PC-3 (cell line): ENCODE results near the gene APOL2. TPM values are rescaled to one million over a fixed set of nuclear protein-coding genes. Genes with fewer than 3 reads are reported as not detected.
"Not testable (repeated sequence)": the region's sequence is repeated elsewhere in the genome, so short reads cannot be mapped to it uniquely, and the experiment has no call there.

ENCODE experiments used
- ATAC-seq: fragments of 200-7000 bp; cut with Tn5 transposase; 2 replicates; pipeline ENCODE4 v1.9.1; 2020; ENCODE audit warnings: mild to moderate bottlenecking, moderate library complexity
- BruUV-seq: library from RNA; stranded (reverse); fragments of 400-500 nt; replicated peaks from 2 replicates; lab custom pipeline; 2021; lab: Mats Ljungman, UMichigan
- CTCF ChIA-PET: fragments of 300-600 bp; sonication (Branson Sonifier 250); formaldehyde crosslinking; loops from one replicate; lab custom pipeline; 2022; ENCODE audit warnings: antibody characterized with exemption; lab: Charles Lee
- POLR2A ChIA-PET: fragments of 300-600 bp; sonication (Branson Sonifier 250); formaldehyde crosslinking; loops from one replicate; lab custom pipeline; 2022; ENCODE audit warnings: antibody characterized with exemption; ENCODE audit not compliant: unreplicated experiment; lab: Charles Lee
- DNase-seq: peaks from one replicate; pipeline ENCODE4 v3.0.0-alpha.2; 2015
- H2AFZ ChIP-seq: fragments of 300-600 bp; sonication (generic); 2 replicates; pipeline ENCODE4 v1.6.0; 2016; ENCODE audit warnings: antibody characterized with exemption, low read length
- H3F3A ChIP-seq: fragments of 300-600 bp; sonication (generic); one replicate; pipeline ENCODE4 v1.6.0; 2017; ENCODE audit warnings: antibody characterized with exemption, low read length, control low read depth, mild to moderate bottlenecking; ENCODE audit not compliant: unreplicated experiment
- H3K27ac ChIP-seq: fragments of 300-600 bp; sonication (generic); 2 replicates; pipeline ENCODE4 v1.5.1; 2016; ENCODE audit warnings: mild to moderate bottlenecking, low read length
- H3K27me3 ChIP-seq: fragments of 300-600 bp; sonication (generic); 2 replicates; pipeline ENCODE4 v1.6.1; 2016; ENCODE audit warnings: low read length, mixed read lengths
- H3K36me3 ChIP-seq: fragments of 300-600 bp; sonication (generic); 2 replicates; pipeline ENCODE4 v1.6.1; 2016; ENCODE audit warnings: low read depth, mixed run types, low read length, mixed read lengths
- H3K4me1 ChIP-seq: fragments of 300-600 bp; sonication (generic); 2 replicates; pipeline ENCODE4 v1.5.1; 2016; ENCODE audit warnings: low read length; ENCODE audit not compliant: insufficient read depth
- H3K4me2 ChIP-seq: fragments of 300-600 bp; sonication (generic); 2 replicates; pipeline ENCODE4 v1.6.0; 2016; ENCODE audit warnings: low read length
- H3K4me3 ChIP-seq: fragments of 300-600 bp; sonication (generic); 2 replicates; pipeline ENCODE4 v1.5.1; 2016; ENCODE audit warnings: mild to moderate bottlenecking, low read length, mixed read lengths
- H3K79me2 ChIP-seq: fragments of 300-600 bp; sonication (generic); 2 replicates; pipeline ENCODE4 v1.6.1; 2017; ENCODE audit warnings: low read length, mixed read lengths
- H3K9ac ChIP-seq: fragments of 300-600 bp; sonication (generic); 2 replicates; pipeline ENCODE4 v1.6.0; 2016; ENCODE audit warnings: mild to moderate bottlenecking, low read length
- H3K9me2 ChIP-seq: fragments of 300-600 bp; sonication (generic); replicated peaks from 2 replicates; pipeline ENCODE4 v1.6.1; 2016; ENCODE audit warnings: mixed run types, low read length, mixed read lengths
- H3K9me3 ChIP-seq: fragments of 300-600 bp; sonication (generic); 2 replicates; pipeline ENCODE4 v1.6.1; 2016; ENCODE audit warnings: low read length, mixed read lengths
- H4K20me1 ChIP-seq: fragments of 300-600 bp; sonication (generic); 2 replicates; pipeline ENCODE4 v1.6.1; 2016; ENCODE audit warnings: low read length, mixed read lengths
- EZH2 ChIP-seq: fragments of 300-600 bp; sonication (generic); IDR thresholded peaks from one replicate; pipeline ENCODE4 v1.6.1; 2017; ENCODE audit warnings: antibody characterized with exemption, mild to moderate bottlenecking, low read length; ENCODE audit not compliant: unreplicated experiment
- EZH2phosphoT487 ChIP-seq: fragments of 300-600 bp; sonication (generic); IDR thresholded peaks from 2 replicates; pipeline ENCODE4 v1.6.1; 2018; ENCODE audit warnings: mild to moderate bottlenecking, antibody characterized with exemption, low read length, borderline replicate concordance
- intact Hi-C: fragments of 100-400 bp; cut with micrococcal nuclease; formaldehyde crosslinking; loops from 2 replicates; pipeline ENCODE4 v1.9.0; 2023
- total RNA-seq: library from RNA; depleted of rRNA; stranded (reverse); fragments of >200 nt; gene quantifications from 2 replicates; pipeline ENCODE4 v1.2.3, GENCODE V29; 2014
- TF ChIP-seq, protein P1 (sequence below): fragments of 300-600 bp; sonication (generic); conservative IDR thresholded peaks from 2 replicates; pipeline ENCODE4 v1.5.1; 2017; ENCODE audit warnings: antibody characterized with exemption, low read depth, mild to moderate bottlenecking, low read length

The APOL2 gene
- total RNA-seq, 1 experiment from 2014 or later: 9.7 TPM

DNA sequence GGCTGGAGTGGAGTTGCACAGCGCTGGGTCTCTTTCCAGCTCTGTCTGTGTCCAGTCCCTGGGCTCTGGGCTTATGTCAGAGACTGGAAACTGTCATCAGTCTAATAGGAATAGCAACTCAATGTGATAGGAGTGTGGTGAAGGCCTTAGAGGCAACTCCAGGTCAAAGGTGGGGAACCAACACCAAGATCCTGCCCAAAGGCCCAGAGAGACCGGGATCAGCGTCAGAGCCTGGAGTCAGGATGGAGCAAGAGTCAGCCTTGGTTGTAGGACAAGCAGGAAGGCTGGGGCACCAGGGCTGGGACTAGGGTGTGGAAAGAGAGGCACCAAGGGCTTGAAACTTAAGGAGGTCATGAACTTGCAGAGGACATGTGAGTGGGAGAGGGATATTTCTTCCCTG is 23.0 kb upstream of the APOL2 start:
- H3K4me2 ChIP-seq, BruUV-seq, H2AFZ ChIP-seq, H3K9me3 ChIP-seq, H3K27ac ChIP-seq, H3K9ac ChIP-seq, DNase-seq, H3K4me1 ChIP-seq, H3F3A ChIP-seq, H3K36me3 ChIP-seq, H3K9me2 ChIP-seq, intact Hi-C loops, H4K20me1 ChIP-seq, CTCF ChIA-PET, POLR2A ChIA-PET, H3K27me3 ChIP-seq, H3K79me2 ChIP-seq, H3K4me3 ChIP-seq, ATAC-seq: not testable (repeated sequence)

DNA sequence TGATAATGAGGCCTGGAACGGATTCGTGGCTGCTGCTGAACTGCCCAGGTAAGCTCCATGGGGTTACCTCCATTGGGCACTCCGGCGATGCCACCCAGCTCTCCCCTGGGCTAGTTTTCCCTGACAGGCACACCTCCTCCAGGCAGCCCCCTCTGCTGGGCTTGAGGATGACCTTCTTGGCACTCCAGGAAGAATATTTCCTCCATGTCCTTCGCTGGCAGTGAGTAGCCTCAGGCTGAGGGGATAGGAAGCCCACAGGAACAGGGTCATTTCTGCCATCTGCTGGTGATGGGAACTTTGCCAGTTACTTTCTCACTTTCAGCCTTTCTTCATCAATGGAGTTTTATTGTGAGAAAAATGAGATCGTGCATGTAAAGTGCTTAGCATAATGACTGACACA is 22.3 kb upstream of the APOL2 start:
- H3K79me2 ChIP-seq, H3K4me3 ChIP-seq, H3K36me3 ChIP-seq, H3K9ac ChIP-seq, H3K27me3 ChIP-seq, H3K4me2 ChIP-seq, BruUV-seq, H3K27ac ChIP-seq, H3K4me1 ChIP-seq, H3K9me3 ChIP-seq, DNase-seq, H3F3A ChIP-seq, POLR2A ChIA-PET, H3K9me2 ChIP-seq, CTCF ChIA-PET, H4K20me1 ChIP-seq, intact Hi-C loops, ATAC-seq, H2AFZ ChIP-seq: not testable (repeated sequence)

DNA sequence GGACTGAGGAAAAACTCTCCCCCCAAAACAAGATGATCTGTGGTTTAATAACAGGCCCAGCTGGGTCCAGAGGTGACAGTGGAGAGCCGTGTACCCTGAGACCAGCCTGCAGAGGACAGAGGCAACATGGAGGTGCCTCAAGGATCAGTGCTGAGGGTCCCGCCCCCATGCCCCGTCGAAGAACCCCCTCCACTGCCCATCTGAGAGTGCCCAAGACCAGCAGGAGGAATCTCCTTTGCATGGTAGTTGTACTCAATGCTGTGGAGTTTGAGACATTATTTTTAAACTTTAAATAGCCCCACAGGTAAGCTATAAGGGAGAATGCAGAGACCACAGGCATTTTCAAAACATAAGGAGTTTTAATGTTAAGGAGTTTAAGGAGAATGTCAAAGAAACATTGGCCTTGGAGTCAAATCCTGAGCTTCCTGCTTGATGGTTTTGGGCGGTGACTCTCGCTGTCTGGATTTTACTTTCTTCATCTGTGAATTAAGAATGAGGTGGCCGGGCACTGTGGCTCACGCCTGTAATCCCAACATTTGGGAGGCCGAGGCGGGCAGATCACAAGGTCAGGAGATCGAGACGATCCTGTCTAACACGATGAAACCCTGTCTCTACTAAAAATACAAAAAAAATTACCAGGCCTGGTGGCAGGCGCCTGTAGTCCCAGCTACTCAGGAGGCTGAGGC is 20.4 kb upstream of the APOL2 start:
- Histone ChIP-seq H3K27ac (no peak overlapping the region), H3K79me2 (no peaks in the 10 kb centered on the region), H3K9me3 (no peaks in the 10 kb centered on the region), H3K9ac (no peak overlapping the region), H2AFZ (no peak overlapping the region), H3K27me3 (no peaks in the 10 kb centered on the region), H3F3A (no peaks in the 10 kb centered on the region), H3K4me1 (no peaks in the 10 kb centered on the region), H3K36me3 (no peaks in the 10 kb centered on the region), H3K9me2 (no peaks in the 10 kb centered on the region), H3K4me3 (no peak overlapping the region), H3K4me2 (no peak overlapping the region), H4K20me1 (no peaks in the 10 kb centered on the region)
- ChIA-PET CTCF (no interaction called here), POLR2A (no interaction called here)
- intact Hi-C loops: no loop called here
- DNase-seq (no peak), ATAC-seq (no peak)
- BruUV-seq: no TSS peak
- TF ChIP-seq EZH2phosphoT487 (no peak), EZH2 (no peak)
- TF ChIP-seq, protein P1, sequence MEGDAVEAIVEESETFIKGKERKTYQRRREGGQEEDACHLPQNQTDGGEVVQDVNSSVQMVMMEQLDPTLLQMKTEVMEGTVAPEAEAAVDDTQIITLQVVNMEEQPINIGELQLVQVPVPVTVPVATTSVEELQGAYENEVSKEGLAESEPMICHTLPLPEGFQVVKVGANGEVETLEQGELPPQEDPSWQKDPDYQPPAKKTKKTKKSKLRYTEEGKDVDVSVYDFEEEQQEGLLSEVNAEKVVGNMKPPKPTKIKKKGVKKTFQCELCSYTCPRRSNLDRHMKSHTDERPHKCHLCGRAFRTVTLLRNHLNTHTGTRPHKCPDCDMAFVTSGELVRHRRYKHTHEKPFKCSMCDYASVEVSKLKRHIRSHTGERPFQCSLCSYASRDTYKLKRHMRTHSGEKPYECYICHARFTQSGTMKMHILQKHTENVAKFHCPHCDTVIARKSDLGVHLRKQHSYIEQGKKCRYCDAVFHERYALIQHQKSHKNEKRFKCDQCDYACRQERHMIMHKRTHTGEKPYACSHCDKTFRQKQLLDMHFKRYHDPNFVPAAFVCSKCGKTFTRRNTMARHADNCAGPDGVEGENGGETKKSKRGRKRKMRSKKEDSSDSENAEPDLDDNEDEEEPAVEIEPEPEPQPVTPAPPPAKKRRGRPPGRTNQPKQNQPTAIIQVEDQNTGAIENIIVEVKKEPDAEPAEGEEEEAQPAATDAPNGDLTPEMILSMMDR: no peak
